A673 (cell line): Measurements from ENCODE around the gene PREX1. TPM values are rescaled to one million over a fixed set of nuclear protein-coding genes. Genes with fewer than 3 reads are reported as not detected.

Source experiments
- BruUV-seq: library from RNA; stranded (reverse); fragments of 400-500 nt; replicated peaks from 2 replicates; lab custom pipeline; 2021; lab: Mats Ljungman, UMichigan
- CTCF ChIA-PET: fragments of 300-600 bp; sonication (Branson Sonifier 250); formaldehyde crosslinking; loops from one replicate; lab custom pipeline; 2022; ENCODE audit warnings: antibody characterized with exemption; lab: Charles Lee
- POLR2A ChIA-PET: fragments of 300-600 bp; sonication (Branson Sonifier 250); formaldehyde crosslinking; loops from one replicate; lab custom pipeline; 2022; ENCODE audit warnings: antibody characterized with exemption; ENCODE audit not compliant: low non-redundant PET; lab: Charles Lee
- DNase-seq: peaks from one replicate; pipeline ENCODE4 v3.0.0-alpha.2; 2015; ENCODE audit warnings: low spot score
- H3K27ac ChIP-seq: fragments of 200-600 bp; sonication (generic); 2 replicates; pipeline ENCODE4 v1.5.1; 2016; ENCODE audit warnings: mixed run types, low read depth, mild to moderate bottlenecking, mixed read lengths, antibody characterized with exemption, low read length; ENCODE audit not compliant: poor library complexity, severe bottlenecking
- H3K27me3 ChIP-seq: fragments of 200-600 bp; sonication (generic); replicated peaks from 2 replicates; pipeline ENCODE4 v1.6.1; 2017; ENCODE audit warnings: mixed run types, low read depth, mild to moderate bottlenecking, mixed read lengths, antibody characterized with exemption, low read length; ENCODE audit not compliant: insufficient read depth, poor library complexity
- H3K36me3 ChIP-seq: fragments of 200-600 bp; sonication (generic); 2 replicates; pipeline ENCODE4 v1.6.1; 2016; ENCODE audit warnings: mixed run types, mild to moderate bottlenecking, mixed read lengths, antibody characterized with exemption, low read length; ENCODE audit not compliant: insufficient read depth, poor library complexity, severe bottlenecking
- H3K4me1 ChIP-seq: fragments of 200-600 bp; sonication (generic); 2 replicates; pipeline ENCODE4 v1.6.1; 2017; ENCODE audit warnings: mixed run types, mild to moderate bottlenecking, mixed read lengths, antibody characterized with exemption, low read length; ENCODE audit not compliant: insufficient read depth, poor library complexity, severe bottlenecking
- H3K4me3 ChIP-seq: fragments of 200-600 bp; sonication (generic); 2 replicates; pipeline ENCODE4 v1.5.1; 2016; ENCODE audit warnings: low read depth, mixed run types, mild to moderate bottlenecking, mixed read lengths, low read length; ENCODE audit not compliant: poor library complexity, severe bottlenecking
- H3K9me3 ChIP-seq: fragments of 200-600 bp; sonication (generic); 2 replicates; pipeline ENCODE4 v1.6.1; 2016; ENCODE audit warnings: mixed run types, low read depth, mild to moderate bottlenecking, mixed read lengths, antibody characterized with exemption, low read length; ENCODE audit not compliant: poor library complexity, severe bottlenecking
- EZH2 ChIP-seq: fragments of 200-600 bp; sonication (generic); IDR thresholded peaks from 2 replicates; pipeline ENCODE4 v1.6.1; 2017; ENCODE audit warnings: borderline replicate concordance, low read depth, mild to moderate bottlenecking, mixed read lengths, antibody characterized with exemption, low read length; ENCODE audit not compliant: poor library complexity, severe bottlenecking
- intact Hi-C: fragments of 100-400 bp; cut with micrococcal nuclease; formaldehyde crosslinking; loops from one replicate; pipeline ENCODE4 v1.10.0; 2022; ENCODE audit not compliant: unreplicated experiment
- total RNA-seq: library from RNA; stranded (reverse); gene quantifications from 2 replicates; pipeline ENCODE4 v1.2.3, GENCODE V29; 2021
- TF ChIP-seq, protein P1 (sequence below): fragments of 300-800, 200-600 bp; sonication (generic); conservative IDR thresholded peaks from 2 replicates; pipeline ENCODE4 v1.5.1; 2017; ENCODE audit warnings: low read depth, mild to moderate bottlenecking, antibody characterized with exemption, low read length, moderate library complexity, mixed read lengths

Gene PREX1
- total RNA-seq, 1 experiment from 2014 or later, result 145 TPM

DNA sequence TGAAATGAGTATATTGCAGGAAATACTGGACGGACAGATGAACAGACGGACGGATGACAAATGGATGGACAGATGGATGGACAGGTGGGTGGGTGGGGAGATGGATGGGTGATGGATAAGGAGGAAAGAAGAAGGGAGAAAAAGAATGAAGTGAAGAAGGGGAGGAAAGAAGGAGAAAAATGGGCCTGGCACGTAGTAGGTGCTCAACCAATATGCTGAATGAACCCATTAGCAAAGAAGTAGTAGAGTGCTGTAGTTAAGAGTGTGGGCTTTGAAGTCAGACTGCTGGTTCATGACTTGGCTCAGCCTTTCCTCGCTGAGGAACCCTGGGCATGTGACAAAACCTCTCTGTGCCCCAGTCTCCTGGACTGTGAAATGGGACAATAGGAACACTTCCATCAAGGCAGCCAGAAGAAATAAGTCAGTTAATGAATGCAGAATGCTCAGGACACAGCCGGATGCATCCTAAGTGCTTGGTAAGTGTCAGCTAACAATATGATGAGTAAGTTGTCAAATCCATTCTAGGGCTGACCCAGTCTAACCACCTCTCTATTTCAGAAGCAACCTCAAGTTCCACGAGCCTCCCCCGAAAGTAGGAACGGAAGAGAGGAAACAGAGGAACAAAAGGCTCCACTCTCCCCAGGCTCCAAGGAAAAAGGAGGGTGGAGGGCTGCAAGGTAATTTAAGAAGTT, 37.9 kb downstream of the PREX1 start:
- Histone ChIP-seq H3K9me3 (no peaks in the 10 kb centered on the region), H3K4me1 (peaks cover 60% of the 10 kb centered on the region), H3K27ac (peak overlapping the region; percentile 8), H3K36me3 (peaks cover 3% of the 10 kb centered on the region), H3K4me3 (no peak overlapping the region), H3K27me3 (no peaks in the 10 kb centered on the region)
- no TSS peak for BruUV-seq
- ChIA-PET CTCF (interaction anchor here (0.6 kb wide), 1 partner anchor 116 kb away, joined by 3 read pairs; no protein-coding TSS in a partner anchor), POLR2A (no interaction called here)
- intact Hi-C loops, result no loop called here
- no peak for DNase-seq
- TF ChIP-seq EZH2, result no peak
- TF ChIP-seq, protein P1, sequence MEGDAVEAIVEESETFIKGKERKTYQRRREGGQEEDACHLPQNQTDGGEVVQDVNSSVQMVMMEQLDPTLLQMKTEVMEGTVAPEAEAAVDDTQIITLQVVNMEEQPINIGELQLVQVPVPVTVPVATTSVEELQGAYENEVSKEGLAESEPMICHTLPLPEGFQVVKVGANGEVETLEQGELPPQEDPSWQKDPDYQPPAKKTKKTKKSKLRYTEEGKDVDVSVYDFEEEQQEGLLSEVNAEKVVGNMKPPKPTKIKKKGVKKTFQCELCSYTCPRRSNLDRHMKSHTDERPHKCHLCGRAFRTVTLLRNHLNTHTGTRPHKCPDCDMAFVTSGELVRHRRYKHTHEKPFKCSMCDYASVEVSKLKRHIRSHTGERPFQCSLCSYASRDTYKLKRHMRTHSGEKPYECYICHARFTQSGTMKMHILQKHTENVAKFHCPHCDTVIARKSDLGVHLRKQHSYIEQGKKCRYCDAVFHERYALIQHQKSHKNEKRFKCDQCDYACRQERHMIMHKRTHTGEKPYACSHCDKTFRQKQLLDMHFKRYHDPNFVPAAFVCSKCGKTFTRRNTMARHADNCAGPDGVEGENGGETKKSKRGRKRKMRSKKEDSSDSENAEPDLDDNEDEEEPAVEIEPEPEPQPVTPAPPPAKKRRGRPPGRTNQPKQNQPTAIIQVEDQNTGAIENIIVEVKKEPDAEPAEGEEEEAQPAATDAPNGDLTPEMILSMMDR, result no peak

DNA sequence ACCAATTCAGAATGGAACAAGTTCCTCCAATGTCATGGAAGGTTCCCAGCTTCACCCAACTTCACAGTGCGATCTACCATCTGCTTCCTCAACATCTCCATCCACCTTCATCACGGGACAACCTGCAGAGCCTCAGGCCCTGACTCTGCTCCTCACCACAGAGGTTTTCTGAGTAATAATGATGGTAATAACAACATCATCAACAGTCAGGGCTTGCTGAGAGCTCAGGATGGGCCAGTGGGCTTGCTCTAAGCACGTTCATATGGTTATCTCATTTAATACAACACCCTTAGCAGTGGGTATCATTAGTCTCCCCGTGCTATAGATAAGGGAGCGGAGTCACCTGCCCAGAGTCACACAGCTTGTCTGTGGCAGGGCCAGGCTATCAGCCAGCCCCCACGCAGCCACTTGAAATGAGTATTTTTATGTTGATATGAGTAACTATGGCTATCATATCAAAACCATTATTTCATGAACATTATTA, 38.6 kb downstream of the PREX1 start:
- TF ChIP-seq EZH2, result no peak
- TF ChIP-seq, protein P1, result no peak
- Histone ChIP-seq H3K9me3 (no peaks in the 10 kb centered on the region), H3K4me1 (peaks cover 58% of the 10 kb centered on the region), H3K4me3 (no peak overlapping the region), H3K27me3 (no peaks in the 10 kb centered on the region), H3K36me3 (peaks cover 3% of the 10 kb centered on the region), H3K27ac (peak overlapping the region; percentile 12)
- no peak for DNase-seq
- intact Hi-C loops, result no loop called here
- no TSS peak for BruUV-seq
- POLR2A ChIA-PET, result no interaction called here
- CTCF ChIA-PET, result no interaction called here

DNA sequence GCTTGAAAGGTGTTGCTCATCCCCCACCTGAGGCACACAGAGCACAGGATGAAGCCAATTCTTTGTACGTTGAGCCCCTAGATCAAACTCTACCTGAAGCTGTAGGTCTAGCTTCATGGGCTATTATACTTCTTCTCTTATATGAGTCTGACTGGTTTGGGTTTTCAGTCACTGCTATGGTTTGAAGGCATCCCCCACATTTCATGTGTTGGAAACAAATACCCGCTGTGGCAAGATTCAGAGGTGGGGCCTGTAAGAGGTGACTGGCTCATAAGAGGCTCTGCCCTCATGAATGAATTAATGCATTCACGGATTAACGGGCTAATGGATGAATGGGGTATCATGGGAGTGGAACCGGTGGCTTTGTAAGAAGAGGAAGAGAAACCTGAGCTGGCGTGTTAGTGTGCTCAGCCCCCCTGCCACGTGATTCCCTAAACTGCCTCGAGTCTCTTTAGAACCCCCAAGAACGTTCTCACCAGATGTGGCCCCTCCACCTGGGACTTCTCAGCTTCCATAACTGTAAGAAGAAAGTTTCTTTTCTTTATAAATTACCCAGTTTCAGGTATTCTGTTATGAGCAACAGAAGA, 39.2 kb downstream of the PREX1 start:
- TF ChIP-seq, protein P1, result no peak
- TF ChIP-seq EZH2, result no peak
- Histone ChIP-seq H3K36me3 (peaks cover 3% of the 10 kb centered on the region), H3K4me3 (no peak overlapping the region), H3K4me1 (peaks cover 62% of the 10 kb centered on the region), H3K27me3 (no peaks in the 10 kb centered on the region), H3K9me3 (no peaks in the 10 kb centered on the region), H3K27ac (peak overlapping the region; percentile 54)
- CTCF ChIA-PET, result interaction anchor here (0.6 kb wide), 1 partner anchor 117 kb away, joined by 4 read pairs; no protein-coding TSS in a partner anchor
- POLR2A ChIA-PET, result no interaction called here
- intact Hi-C loops, result no loop called here
- BruUV-seq, result no TSS peak
- peak; percentile 61 for DNase-seq
